ENCODE data around the gene PAX8.
"Not testable (repeated sequence)": the region's sequence is repeated elsewhere in the genome, so short reads cannot be mapped to it uniquely, and the experiment has no call there.

Gene PAX8

DNA sequence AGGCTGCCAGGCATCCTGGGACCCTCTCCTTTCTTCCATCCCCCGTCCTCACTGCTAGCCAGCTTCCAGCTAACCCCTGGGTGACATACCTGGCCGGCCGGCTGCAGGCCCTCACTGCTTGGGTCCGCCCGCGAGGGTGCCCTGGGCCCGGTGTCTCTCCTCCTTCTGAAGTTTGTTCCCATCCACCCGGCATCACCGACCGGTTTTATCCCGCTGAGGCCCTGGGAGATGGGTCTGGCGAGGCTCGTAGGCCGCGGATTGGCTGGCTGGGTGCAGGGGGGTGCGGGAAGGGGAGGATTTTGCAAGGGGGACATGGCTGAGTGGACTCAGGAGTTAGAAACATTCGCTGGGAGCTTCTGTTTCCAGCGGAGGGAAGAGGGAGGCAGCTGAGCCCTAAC lies at the start of gene PAX8:
TSS of gene PAX8 (minus strand) at position 180 of the 398 bp plus-strand sequence. CDS start 527 bp downstream, outside the sequence.
- no peak for DNase-seq

DNA sequence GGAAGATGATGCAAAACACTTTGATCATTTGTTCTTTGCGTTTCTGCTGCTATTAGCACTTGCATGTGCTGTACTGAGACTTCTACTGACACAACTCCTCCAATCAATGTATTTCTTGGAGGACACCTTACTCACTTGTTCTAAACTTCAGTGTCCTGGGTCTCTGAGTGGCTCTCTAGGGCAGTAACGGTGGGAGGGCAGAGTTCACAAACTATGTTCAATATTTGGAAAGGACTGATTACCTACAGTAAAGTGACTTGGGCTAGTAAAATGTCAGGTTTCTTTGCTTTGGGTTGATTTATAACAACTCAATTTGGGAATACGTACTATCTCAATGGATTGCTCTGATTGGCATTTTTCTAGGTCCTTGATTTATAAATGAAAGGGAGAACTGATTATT lies 49.3 kb upstream of the PAX8 start:
- no peak for DNase-seq

DNA sequence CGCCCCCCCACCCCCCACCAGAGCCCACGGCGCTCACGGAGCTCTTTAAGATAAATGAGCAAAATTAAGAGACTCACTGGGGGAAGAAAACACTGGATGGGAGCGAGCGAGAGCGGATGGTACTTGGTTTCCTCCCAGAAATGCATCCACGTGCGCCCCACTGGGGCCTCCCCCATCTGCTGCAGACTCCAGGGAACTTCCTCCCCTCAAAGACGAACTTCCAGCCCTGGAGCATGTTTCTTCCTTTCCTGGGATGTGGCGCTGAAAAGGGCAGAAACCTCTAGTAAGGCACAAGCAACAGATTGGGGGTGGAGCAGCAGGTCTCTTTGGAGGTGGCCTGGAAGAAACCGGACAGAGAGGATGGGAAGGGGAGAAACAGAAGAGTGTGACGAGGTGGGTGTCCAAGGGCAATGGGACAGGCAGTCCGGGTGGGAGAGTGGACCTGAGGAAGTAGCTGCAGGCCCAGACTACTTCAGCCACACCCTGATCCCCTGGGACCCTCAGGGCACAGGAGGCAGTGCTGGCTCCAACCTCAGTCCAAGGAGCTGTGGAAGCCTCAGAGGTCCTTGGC lies 46.5 kb upstream of the PAX8 start:
- DNase-seq: peak; percentile 39

DNA sequence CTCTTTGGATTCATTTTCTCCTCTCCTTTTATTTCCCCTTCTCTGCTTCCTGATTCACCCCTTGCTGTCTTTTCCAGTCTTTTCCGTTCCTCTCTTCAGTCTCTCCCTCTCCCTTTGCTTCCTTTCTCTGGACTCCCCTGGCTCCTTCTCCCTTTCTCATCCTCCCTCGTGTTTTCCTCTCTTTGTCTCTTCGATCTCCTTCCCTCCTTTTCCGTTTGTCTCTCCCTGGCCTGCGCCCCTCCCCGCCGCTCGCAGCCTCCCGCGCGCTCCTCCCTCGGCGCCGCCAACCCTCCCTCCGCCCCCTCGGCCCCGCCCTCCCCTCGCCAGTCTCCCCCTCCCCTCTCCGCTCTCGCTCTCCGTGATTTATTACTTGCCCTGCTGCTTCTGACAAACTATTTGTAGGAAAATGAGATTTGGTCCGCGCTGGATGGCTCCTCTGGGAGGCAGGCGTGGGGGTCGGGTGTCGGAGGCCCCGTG lies 46.0 kb upstream of the PAX8 start:
- DNase-seq: peak; percentile 75

DNA sequence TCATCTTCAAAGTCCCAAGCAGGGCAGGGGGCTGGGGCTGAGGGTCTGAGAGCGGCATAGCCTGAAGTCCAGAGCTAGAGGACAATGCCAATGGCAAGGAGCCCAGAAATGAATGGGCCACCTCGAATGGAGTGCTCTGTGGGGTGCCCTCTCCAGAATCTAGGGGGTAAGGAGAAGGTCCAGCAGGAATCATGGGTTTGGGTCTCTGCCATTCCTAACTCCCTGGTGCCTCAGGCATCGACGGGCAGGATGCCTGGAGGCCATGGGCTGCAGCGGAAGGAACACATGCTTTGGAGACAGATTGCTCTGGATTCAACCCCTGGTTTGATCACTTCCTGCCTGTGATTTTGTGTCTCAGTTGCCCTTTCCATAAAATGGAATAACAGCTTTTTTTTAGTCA lies 44.4 kb upstream of the PAX8 start:
- not testable (repeated sequence) for DNase-seq

DNA sequence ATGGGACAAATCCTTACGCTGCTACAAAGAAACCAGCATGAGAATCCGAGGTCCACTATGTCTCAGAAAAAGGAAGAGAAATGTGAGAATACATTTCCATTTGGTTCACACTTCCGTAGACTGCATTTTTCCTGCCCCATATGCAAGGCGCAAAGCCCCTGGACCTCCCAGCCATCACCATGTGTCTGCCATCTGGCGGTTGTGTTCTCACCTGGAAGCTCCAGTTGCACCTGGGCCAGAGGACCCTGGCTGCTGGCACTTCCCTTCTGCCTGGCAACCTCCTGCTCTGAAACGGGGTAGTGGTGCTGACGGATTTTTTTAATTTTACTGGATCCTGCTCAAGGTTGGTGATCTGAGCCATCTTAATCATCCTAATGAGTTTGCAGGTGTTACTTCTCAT lies 41.4 kb upstream of the PAX8 start:
- not testable (repeated sequence) for DNase-seq

DNA sequence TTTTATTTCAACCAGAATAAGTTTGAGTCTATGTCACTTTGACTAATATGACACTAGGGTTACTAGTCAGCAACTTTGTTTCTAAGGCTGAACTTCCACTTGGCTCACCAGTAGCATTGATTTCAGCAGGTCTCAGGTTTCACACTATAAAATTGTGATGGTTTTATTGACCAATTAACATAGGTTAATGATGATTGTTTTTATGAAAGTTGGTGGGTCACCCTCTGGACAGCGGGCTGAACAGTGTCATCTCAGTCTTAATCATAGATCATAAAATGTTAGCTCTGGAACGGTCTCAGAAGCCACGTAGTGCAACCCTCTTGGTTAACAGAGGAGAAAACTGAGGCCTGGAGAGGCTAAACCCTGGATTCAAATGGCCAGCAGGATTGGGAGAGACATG lies 40.2 kb upstream of the PAX8 start:
- DNase-seq: not testable (repeated sequence)

DNA sequence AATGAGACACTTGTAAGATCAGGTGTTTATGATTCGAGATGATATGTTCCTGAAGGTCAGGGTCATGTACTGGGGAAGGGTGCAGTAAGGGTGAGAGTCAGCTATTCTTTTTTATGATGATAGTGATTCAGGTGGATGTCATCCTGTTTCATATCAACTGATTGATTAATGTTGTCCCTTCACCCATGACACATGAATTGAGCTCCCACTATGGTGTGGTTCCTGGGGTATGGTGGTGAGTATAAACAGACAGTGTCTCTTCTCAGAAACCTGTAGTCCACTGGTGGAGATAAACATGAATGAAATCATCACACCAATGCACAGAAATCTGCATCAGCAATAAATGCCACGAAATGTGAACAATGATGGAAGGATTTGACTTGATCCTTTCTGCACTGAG lies 37.4 kb upstream of the PAX8 start:
- no peak for DNase-seq

DNA sequence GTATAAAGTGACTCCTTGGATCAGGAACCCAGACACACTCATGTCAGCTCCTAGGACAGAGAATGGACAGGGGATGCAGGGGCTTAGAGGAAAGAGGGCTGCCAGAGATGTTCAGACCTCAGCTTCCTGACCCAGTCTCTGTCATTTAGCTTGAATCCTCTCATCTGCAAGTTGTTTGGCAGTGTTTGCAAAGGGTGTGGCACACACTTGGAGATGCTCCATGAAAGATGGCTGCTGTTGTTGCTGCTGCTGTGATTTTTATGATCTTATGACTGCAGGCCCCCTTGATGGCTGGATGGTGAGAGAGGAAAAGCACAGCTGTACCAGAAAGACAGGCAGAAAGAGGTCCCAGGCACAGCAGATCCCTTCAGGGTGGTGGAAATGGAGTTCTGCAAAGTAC lies 35.9 kb upstream of the PAX8 start:
- DNase-seq: not testable (repeated sequence)

DNA sequence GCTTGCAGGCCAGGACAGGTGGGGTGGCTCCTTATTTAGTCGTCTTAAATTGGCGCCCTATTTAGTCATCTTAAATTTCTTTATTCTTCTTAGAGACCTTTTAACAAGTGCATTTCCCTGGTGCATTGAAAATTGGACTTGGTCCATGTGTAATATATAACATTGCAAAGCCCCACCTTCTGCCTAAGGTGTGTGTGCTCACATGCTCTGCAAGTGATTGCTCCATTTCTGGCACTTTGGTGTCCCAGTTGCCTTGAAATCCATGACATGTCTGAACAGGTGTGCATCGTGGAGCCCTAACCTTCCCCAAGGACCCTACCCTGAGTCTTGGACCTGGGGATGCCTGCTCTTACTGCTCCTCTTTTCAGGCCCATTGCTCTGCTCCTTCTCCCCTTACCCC lies 35.5 kb upstream of the PAX8 start:
- not testable (repeated sequence) for DNase-seq

DNA sequence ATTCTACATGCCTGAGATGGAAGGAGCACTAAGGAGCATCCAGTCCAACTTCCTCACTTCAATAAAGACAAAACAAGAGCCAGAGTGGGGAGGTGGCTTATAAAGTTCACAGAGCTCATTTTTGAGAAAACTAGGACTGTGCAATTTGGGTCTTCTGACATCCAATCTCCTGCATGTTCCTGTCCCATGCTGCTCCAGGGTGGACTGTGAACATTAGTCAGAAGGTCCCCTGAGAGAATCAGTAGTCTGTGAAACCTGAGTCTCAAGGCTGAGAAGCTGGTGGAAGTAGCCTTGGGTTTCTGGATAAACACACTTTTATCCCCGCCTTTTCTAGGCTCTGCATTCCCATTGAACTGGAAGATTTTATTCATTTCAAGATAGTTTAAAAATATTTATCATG lies 33.1 kb upstream of the PAX8 start:
- not testable (repeated sequence) for DNase-seq

DNA sequence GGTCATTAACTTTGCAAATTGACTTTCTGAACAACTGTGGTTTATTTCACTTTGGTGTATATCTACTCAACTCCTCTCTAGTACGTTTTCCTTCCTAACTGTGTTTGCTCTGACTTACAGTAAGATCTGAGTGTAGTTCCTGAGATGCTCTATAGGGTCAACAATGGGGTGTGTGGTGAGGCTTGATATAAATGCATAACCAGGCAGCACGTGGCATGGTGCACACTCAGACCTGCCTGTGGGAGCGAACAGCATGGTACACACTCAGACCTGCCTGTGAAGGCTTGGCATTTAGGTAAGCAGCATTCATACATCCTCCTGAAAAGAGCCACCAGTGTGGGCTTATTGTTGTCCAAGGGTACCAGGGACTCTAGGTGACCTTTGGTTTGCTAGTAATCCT lies 32.5 kb upstream of the PAX8 start:
- DNase-seq: not testable (repeated sequence)

DNA sequence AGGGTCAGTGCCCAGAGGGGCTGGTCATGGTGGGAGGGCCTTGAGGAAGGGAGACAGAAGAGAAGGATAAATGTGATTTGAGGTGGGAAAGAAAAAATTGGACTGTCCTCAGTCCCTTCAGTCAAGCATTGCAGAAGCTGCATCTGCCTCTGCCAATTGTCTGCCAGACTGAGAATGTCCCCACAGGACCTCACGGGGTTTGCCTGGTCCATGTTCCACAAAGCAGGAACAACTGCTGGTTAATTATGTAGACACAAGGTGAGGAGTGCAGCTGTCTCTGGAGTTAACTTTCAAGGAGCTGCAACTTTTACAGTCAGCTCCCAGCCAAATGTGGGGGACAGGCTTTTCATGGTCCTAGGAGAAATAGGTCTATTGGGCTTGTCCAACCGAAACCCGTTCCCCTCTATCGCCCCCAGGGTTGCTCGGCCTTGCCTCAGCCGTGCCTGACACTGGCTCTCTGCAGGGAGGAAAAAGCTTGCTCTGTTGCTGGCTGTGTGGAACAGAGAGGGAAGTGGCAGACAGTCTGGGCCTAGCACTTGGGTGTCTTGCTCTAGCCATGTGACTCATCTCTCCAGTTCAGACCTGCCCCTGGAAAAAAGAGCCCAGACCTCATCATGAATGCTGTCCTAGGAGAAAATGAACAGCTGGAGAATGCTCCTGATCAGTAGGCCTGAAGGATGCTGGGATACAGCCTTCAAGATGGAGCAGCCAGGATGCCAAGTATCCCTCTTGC lies 31.1 kb upstream of the PAX8 start:
- no peak for DNase-seq

DNA sequence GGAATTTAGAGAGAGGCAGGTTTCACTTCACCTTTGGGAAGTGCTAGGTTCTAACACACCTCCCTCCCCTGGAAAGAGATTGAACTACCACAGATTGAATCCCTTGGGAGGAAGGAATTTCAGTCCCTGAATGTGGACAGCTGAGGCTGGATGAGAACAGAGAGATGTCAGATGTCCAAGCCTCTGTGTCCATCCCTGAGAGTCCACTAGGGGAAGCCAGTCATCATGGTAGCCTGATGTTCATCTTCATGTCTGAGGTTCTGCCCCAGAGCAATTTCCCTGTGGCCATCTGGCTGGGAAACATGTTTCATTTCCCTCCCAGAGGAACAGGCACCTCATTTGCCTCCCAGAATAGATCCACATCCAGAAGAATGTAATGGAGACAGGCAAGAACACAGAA lies 30.1 kb upstream of the PAX8 start:
- DNase-seq: not testable (repeated sequence)

DNA sequence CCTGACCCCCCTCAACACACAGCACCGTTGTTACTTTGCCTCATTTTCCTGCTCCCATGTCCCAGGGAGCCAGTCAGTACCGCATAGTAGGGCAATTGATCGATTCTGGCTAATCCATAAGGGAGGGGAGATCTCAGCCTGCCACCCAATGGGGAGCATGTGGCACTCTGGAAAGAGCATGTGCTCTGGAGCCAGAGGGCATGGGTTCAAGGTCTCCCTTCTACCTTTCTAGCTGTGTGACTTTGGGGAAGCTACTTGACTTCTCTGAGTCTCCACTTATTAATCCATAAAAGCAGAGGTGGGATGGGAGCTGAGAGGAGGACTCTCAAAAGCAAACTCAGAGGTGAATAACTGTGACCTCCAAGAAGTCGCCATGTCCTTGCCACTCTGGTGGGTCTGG lies 27.5 kb upstream of the PAX8 start:
- not testable (repeated sequence) for DNase-seq

DNA sequence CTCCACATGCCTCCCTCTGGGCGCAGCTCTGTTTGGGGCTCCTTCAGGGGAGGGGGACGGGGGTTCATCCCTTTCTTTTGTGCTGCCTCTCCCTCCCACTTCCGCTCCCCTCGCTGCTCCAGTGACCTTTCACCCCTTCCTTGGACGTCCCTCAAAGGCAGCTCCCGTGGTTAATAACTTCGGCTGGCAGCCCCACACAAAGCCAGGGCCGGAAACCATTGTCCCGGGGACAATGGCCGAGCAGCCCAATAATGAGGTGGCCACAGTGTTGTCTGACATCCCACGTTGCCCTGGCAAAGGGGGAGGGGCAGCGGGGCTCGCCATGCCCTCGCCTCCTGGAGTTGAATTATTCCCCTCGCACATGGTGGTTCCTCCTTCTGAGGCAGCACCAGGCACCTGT lies 27.0 kb upstream of the PAX8 start:
- DNase-seq: peak; percentile 21

DNA sequence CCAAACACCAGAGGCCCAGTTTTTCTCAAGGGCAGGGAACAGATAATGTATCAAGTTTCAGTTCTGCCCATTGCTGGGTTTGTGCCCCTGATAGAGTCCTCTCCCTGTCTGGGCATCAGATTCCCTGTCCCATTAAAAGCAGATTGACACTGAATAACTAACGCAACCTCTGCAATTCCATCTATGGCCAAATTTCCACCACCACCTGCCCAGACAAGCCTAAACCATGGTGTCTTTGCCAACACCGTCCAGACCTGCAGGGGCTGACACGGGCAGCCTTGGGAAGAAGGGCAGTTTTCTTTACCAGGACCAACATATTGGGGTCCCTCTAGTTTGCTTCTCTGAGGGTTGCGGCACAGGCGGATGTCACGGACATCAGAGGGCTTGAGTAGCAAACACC lies 26.4 kb upstream of the PAX8 start:
- DNase-seq: no peak

DNA sequence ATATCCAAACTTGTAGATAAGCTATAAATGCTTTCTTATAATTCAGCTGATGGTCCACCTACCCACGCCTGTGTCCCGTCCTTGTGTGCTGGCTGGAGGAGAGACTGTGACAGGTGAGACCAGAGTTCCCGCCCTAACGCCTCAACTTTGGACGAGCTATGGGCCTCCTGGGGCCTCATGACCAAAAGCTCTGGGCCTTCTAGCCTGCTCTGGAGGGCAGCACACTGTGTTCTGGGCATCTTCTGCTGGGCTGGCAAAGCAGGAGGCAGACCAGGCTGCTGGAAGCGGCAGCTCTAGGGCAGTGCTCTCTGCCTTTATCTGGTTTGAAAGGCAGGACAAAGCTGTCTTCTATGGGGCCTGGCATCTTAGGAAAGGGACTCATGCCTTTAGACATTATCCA lies 26.0 kb upstream of the PAX8 start:
- DNase-seq: no peak

DNA sequence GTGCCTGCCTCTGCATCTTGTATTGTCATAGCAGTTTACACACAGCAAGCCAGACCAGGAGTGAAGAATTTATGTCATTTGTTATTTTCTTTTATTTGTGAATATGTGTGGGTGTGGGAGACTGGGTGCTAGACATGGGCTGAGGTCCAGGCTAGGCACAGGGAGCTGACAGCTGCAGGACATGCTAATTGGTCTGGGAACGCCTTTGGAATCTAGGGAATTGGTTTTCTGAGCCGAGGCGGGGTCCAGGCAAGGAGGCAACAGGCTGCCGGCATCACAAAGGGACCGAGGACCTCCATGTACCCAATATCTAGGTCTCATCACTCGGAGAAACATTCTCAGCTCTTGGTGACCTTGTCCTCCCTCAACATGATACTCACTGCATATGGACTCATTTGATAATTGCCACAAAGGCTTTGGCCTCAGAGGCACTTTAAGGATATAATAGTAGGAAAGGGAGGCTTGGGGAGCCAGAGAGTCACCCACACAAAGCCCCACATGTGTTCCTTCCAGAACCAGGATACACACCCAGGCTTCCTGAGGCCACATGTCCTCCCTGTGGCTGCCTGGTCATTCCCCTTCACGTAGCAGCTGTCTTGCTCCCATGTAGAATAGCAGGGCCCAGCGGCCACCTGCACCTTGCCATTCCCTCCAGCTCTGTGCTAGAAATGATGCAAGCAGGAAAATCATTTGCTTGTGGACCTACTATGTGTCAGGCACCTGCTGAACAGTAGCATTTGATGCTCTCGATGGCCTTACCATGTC lies 23.7 kb upstream of the PAX8 start:
- DNase-seq: not testable (repeated sequence)

DNA sequence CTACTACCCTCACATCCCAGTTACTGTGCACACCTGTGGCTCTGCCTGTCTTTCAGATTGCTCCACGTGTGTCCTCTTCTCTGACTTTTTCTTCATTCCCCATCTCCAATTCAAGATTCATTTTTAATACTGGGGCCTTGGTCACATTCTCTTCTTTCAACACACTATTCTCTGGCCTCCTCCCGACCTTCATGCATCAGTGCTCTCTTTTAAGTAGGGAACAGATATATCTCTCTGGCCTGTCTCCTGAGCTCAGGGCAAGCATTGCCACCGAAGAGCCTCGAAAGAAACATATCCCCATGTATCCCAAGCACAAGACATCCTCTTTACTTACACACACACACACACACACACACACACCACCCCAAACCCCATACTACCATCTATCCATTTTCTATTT lies 21.6 kb upstream of the PAX8 start:
- no peak for DNase-seq

DNA sequence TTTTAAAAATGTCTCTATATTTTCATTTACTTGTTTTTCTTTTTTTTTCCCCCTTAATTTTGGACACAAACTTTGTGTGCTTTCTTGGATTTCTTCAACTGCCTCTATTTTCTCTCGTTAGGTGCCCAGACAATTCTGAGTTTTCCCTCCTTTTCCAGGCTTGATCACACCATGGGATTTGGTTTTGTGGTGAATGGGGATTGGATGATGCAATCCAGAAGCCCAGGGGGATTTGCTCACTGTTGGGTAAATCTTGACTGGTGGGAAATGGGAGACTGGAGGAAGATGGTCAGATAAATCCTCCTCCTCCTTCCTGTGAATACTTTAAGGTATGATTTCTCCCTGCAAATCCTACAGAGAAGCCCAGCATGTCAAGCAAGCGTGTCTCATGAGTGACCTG lies 19.5 kb upstream of the PAX8 start:
- DNase-seq: no peak

DNA sequence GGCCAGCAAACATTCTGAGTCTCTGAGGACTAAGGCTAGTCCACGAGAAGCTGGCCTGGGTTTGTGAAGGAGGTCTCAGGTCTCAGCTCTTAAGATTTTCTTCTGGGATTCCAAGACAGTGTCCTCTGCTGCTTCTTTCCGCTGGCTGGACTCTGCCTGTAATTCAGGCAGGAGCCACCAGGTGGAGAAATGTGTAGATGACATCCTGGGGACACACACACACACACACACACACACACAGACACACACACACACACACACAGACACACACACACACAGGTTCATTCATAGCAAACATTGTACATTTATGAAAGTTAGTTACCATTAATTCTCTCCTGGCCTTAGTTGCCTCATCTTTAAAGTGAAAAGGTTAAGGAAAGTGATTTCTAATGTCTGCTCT lies 18.9 kb upstream of the PAX8 start:
- not testable (repeated sequence) for DNase-seq

DNA sequence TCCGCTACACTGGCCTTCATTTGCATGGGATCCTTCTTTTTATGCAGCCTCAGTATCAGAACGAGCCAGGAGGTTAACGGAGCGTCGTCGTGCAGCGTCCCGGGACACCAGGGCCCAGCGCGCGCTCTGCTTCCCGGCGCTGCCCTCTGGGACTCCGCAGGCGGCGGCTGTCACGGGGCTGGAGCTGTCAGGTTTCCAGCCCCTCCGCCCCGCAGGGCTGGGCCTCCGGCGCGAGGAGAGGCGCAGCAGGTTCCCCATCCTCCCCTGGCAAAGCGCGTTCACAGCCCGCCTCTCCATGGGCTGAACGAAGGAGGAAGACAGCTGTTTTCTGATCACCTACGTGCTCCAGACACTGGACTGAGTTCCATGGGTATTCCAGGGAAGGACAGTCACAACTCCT lies 12.5 kb upstream of the PAX8 start:
- DNase-seq: peak; percentile 1

DNA sequence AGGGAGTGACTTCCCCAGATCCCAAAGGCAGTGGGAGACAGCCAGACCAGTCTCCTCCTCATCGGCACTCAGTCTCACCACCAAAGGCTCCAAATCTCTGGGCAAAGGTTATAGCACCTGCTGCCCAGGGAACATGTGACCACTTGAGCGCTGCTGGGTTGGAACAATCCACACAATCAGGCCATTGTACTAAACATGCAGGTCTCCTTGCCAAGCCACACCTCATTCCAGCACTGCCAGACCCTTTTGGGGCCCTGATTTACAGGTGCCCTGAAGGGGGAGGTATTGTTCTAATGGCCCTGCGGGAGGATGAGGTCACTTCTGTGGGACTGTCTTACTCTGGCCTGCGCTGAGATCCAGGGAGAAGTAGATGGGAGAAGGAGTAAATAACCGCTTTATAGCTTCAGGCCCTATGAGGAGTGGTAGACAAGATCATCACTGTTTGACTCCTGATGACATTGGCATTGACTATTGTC lies 10.0 kb upstream of the PAX8 start:
- not testable (repeated sequence) for DNase-seq
